Limb (tissue), 2 donors: Measurements from ENCODE around the gene G3BP2.
A peak's percentile ranks its signal among the peaks of the same experiment; 100 is the strongest.

Source experiments
- DNase-seq, 2 donors: peaks; one replicate each; pipeline ENCODE4 v3.0.0-alpha.2; 2016; ENCODE audit errors: extremely low spot score in 2 of 2

The G3BP2 gene

DNA sequence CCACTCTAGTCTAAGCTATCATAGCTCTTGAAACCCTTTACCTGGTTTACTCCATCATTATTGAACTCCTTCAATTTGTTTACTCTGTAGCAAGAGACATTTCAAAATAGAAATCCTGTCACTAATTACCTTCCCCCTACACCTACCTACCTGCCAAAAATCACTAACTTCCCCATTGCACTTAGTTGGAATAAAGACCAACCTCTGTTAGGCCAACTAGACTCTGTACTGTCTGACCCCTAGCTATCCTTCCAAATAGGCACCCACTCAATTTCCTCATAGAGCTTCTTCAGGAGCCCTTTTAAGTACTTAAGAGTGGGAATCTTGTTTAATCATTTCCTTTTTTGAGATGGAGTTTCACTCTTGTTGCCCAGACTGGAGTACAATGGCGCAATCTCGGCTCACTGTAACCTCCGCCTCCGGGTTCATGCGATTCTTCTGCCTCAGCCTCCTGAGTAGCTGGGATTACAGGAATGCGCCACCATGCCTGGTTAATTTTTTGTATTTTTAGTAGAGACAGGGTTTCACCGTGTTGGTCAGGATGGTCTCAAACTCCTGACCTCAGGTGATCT is 34.0 kb downstream of the G3BP2 start:
- no peak for DNase-seq

DNA sequence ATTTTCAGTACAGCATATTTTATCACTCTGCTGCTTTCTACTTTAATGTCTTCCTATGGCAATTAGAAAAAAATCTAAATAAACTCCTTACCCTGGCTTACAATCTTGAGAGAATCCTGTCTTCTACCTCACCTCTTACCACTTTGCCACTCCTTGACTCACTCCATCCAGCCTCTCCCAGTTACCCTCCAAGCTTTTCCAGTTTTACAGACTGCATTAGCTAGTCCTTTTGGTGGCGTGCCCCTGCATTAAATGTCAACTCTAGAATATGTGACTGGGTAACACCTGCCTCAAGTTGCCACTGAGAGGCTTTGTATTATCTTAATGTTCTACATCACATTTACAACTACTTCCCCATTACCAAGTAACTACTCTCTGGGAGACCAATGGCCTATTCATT is 35.4 kb downstream of the G3BP2 start:
- DNase-seq = no peak

DNA sequence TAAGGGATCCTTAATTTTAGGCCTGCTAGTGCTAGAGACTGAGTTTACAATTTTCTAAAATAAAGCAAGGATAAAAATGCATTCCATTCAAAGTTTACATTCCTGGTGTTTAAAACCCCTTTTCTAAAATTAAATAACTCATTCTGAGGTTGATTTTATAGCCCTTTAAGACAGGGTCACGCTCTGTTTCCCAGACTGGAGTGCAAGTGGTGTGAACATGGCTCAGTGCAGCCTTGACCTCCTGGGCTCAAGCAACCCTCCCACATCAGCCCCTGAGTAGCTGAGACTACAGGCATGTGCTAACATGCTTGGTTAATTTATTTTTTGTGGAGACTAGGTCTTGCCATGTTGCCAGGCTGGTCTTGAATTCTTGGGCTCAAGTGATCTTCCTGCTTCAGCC is 36.0 kb downstream of the G3BP2 start:
- no peak for DNase-seq

DNA sequence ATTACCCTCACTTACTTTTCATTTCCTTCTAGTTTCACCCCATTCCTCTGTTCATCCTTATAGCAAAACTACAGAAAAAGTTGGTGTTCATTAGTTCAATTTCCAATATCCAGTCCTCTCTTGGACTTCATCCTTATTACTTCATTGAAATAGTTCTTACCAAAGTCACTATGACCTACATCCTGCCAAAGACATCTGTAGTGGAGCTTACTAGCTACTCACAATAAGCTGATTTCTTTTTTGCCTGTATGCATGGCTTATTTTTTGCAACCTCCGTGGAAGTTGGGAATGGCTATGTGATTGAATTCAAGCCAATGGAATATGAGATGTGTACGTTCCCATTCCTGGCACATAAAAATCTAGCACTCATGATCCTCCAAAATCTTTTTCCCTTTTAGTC is 38.3 kb downstream of the G3BP2 start:
- DNase-seq = no peak

DNA sequence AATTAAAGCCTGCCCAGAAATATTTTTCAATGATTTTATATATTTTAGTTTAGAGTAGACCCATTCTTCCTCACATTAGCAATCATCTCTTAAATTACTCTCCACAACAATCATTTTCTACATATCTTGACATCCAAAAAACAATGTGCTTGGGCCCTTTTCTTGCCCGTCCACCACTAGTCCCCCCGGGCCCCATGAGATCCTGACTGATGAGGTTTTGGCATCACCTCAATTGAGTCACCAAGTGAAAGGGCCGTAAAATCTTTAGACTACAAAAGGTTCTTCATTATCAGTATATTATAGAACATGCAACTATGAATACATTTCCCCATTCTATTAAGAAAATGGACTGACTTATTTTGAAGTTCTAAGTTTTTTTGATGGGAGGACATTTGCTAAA is 38.9 kb downstream of the G3BP2 start:
- no peak for DNase-seq

DNA sequence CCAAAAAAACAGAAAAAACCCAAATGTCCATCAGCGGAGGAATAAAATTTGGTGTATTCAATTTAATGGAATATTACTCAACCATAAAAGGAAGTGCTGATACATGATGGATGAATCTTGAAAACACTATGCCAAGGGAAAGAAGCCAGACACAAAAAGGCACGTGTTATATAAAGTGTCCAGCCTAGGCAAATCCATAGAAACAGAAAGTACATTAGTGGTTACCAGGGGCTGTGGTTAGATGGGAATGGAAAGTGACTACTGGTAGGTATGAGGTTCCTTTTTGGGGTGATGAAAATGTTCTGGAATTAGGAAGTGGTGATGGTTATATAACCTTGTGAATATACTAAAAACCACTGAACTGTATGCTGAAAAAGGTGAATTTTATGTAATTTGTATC is 39.4 kb downstream of the G3BP2 start:
- no peak for DNase-seq

DNA sequence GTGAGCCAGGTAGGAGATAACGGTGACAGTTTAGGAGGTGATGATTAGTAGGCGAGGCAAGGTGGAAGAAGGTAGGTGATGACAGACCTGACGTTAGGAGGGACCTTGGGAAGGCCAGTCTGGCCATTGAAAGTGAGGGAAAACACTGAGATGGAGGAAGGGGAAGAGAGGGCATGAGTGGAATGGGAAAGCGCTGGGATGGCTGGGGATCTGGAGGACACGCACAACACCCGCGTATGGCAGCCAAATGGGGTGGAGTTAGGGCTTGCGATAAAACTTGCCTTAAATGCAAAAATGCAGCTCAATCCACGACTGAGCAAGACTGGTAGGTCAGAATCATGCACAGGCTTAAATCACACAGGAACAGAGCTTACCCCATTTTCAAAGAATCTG is 42.3 kb downstream of the G3BP2 start:
- no peak for DNase-seq

DNA sequence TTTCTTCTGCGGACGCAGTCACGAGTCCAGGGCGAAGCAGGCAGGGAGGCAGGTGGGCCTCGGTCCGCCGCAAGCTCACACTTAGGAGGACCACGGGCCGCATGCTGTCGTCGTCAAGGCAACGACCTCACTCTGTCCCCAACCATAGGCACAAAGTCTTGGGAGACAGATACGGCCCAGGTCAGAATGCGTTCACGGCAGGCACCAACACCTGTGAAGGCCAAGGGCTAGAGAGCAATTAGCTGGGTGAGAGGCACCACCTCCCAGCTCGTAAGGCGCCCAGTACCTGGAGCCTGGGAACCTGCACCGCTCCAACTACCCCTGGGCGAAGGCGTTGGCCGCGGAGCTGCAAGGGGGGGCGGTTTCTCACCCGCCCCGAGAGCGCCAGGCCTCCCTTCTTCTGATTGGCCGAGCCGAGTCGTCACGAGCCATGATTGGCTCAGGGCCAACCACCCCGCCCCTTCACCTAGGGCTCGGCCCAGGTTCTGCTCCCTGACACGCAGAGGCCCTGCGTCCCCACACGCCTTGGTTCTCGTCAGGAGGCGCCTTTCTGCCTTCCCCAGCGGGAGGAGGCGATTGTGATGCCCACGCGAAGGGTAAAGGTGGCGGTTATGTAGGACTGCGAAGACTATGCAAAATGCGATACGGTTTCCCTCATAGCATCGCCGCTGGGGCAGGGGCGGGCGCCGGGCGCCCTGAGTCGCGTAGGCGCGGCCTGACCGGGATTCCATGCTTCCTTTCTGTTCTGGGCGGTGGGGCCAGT is 42.9 kb downstream of the G3BP2 start, which contains the start of gene CDKL2:
Gene CDKL2, minus strand, starts transcription at position 355 of the 763 bp plus-strand sequence. CDS start 4,540 bp downstream, outside the sequence.
- DNase-seq = peak; percentile 58 to 91

DNA sequence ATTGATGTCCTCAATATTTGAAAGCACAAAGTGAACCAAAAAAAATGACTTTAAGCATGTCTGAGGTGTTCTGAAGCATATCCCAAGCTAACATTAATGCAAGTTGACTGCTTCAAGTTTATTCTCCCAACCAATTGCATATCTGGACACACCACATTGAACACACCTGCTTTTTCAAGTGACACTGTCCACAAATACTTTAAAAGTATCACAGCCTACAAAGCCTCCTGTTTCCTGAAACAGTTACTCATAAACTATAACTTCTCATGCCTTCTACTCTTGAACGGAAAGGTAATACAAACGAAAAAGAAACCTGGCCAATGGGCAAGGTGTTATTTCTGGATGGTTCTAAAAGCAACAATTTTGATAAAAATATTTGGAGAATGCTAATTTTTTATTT is 44.0 kb downstream of the G3BP2 start:
- no peak for DNase-seq

DNA sequence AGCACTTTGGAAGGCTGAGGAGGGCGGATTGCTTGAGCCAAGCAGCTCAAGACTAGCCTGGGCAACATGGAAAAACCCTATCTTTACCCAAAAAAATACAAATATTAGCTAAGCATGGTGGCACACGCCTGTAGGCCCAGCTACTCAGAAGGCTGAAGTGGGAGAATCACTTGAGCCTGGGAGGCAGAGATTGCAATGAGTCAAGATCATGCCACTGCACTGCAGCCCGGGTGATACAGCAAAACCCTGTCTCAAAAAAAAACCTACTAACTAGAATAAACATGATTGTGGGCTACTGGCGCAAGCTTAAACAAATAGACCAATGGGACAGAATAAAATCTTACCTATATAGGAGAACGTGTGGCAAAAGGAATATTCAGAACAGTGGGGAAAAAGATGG is 50.2 kb downstream of the G3BP2 start:
- no peak for DNase-seq

DNA sequence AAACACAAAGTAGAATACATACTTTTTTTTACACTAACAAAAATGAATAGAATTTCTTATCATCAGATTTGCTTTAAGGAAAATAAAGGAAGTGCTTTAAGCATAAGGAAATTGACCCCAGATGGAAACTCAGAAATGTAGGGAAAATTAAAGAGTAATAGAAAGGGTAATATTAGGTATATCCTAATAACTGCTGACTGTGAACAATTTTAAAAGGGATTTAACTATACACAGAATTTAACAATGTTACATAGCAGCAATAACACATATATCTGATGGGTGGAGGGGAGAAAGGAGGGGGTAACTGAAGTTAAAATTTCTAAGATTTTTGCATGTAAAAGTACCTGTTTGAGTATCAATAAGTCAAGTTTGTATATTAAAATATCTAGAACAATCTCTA is 51.5 kb downstream of the G3BP2 start:
- DNase-seq = no peak

DNA sequence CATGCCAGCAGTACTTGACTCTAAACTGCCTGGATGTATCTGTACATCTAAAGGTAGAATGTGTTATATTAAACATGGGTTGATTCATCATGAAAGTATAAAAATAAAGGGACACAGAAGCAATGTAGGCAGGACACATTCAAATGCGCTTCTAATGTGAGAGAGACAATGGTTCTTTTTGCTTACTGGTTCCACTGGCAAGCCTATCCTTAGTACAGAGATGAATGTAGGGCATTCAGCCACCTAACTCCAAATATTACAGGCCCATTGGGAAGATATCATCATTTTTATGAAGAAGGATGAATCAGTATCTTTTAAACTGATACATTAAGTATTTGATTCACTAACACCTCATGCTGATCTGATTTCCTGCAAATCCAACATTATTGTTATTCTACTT is 60.9 kb downstream of the G3BP2 start:
- DNase-seq = no peak

DNA sequence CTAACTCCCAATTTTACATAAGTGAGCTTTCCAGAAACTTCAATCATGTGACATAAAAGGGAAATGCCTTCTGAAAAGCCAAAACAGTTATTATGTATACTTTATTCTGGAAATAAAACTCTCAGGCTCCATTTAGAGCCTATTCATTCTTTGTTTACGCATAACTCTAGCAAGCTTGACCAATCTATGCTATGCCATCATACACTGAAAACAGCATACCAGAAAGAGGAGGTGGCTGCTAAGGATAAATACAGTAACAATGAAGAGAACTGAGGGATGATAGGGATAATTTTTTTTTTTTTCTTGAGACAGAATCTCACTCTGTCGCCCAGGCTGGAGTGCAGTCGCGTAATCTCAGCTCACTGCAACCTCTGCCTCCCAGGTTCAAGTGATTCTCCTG is 67.3 kb downstream of the G3BP2 start:
- no peak for DNase-seq

DNA sequence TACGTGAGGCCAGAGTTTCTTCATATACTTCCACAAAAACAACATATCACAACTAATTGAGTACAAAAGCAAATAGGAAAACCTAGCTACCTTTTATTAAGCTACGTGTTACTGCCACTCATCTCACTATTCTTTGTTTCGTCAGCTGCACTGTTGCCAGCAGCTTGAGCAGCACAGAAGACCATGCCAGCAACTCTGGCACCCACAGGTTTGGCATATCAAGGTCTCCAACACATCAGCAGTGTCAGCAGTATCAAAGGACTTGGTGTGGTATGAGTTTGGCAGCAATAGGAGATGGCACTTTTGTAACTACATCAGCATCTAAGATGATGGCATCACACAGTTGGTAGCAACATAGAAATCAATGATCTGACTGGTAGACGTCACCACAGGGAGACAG is 73.6 kb downstream of the G3BP2 start:
- no peak for DNase-seq

DNA sequence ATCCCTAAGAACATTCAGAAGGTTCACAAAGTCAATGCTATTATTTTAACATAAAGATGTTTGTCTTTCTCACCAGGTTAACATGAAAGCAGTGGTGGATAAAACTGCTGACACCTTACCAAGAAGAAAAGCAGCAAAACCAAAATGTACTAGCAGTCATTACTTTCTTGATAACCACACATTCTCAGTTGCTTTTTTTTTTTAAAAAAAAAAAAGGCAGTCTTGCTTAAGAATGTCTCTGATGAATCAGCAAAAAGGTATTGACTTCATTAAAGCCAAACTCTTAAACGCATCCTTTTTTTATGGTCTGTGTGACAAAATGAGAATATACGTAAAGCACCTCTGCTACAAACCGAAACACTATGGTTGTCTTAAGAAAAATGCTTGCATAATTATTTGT is 74.8 kb downstream of the G3BP2 start:
- no peak for DNase-seq

DNA sequence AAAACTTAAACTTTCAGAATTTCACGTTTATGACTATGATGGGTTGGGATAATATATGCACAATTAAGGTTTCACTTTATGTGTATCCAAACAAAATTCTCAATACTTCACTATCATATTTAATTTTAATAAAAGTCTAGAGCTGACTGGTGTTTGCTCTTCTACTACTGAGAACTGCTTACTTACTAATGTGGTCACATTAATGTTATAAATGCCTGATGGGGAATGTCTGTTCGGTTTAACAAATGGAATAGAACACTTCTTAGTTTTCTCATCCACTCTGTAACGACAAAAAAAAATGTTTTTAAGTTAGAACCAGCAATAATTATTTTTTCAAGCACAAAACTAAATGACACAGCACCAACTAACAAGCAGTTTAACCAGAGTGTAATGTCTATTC is 77.2 kb downstream of the G3BP2 start:
- no peak for DNase-seq

DNA sequence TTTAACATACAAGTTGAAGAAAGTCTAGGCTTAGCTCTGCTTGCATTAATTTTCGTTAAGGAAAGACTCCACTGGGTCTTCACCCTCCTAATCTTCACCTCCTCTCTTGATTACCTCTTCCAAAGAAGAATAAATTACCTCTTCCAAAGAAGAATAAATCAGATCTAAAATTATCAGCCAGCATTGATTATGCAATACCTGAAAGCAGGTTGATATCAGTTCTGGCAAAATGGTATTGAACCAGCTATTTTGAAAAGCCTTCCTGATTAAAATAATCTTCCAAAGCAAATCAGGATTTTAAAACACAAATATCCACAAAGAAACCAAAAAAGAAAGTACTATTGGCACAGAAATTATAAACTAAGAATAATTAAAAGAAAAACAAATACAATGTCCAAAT is 79.8 kb downstream of the G3BP2 start:
- no peak for DNase-seq
